HG02571 (cell line): ENCODE measurements around the gene BLCAP.
"Not testable (repeated sequence)": the region's sequence is repeated elsewhere in the genome, so short reads cannot be mapped to it uniquely, and the experiment has no call there.

Experiments used
- ATAC-seq: cut with Tn5 transposase; IDR thresholded peaks from one replicate; pipeline ENCODE4 v1.9.1; 2021; ENCODE audit warnings: mild to moderate bottlenecking, moderate library complexity; ENCODE audit not compliant: unreplicated experiment

BLCAP gene

GRCh38 chr20:37490663-37491350 is 36.9 kb downstream of the BLCAP start:
- ATAC-seq: no peak

DNA sequence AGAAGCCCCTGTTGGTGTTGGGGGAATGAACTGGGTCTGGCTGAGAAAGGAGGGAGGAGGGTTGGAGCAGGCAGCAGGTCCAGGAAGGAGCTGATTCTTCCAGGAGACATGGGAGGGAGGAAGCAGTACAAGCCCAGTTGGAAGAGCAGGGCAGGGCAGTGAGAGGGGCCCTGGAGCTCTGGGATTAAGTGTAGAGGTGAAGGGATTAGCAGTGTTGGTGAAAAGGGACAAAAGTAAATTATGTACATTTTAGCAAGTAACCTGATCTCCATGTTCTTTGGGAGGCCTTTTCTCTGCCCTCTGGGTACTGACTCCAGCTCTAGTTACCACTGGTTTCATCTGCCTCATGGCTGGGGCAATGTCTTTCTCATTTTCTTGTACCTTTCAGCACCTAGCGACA is 41.5 kb downstream of the BLCAP start:
- ATAC-seq: not testable (repeated sequence)

- ATAC-seq: no peak
Observed at GRCh38 chr20:37484331-37484730, 43.3 kb downstream of the BLCAP start.

GRCh38 chr20:37481610-37482009 is 46.1 kb downstream of the BLCAP start:
- no peak for ATAC-seq

DNA sequence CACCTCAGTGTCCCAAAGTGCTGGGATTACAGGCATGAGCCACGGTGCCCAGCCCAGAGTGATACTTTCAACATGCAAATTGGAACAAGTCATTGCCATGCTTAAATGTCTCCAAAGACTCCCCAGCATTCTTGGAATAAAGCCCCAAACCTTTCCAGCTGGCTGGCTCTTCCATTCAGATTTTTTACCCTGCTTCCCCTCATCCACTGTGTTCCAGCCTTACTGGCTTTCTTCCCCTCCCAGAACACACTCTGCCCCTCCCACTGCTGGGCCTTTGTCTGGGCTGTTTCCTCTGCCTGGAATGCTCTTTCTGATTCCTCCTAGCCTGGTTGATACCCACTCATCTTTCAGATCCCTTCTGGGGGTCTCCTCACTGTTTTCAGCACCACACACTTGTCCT is 46.8 kb downstream of the BLCAP start:
- no peak for ATAC-seq

- no peak for ATAC-seq
Observed at GRCh38 chr20:37479925-37480691, 47.6 kb downstream of the BLCAP start.

DNA sequence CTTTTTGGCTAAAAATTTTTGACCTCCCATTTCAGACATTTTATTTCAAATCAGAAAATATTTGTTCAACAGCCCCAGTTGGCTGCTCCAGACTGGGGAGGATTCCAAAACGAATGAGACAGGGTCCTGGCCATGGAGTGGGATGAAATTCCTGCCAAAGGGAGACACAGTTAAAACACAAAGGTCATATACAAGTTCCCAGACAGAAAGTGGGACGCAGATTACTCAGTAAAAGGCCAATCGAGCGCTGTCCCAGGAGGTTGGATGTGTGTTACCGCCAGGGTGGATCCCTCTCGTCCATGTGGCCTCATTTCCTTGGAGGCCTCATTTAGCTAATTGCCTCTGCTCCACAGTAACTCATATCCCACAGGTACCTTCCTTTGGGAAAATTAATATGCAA is 48.4 kb downstream of the BLCAP start:
- ATAC-seq: no peak

DNA sequence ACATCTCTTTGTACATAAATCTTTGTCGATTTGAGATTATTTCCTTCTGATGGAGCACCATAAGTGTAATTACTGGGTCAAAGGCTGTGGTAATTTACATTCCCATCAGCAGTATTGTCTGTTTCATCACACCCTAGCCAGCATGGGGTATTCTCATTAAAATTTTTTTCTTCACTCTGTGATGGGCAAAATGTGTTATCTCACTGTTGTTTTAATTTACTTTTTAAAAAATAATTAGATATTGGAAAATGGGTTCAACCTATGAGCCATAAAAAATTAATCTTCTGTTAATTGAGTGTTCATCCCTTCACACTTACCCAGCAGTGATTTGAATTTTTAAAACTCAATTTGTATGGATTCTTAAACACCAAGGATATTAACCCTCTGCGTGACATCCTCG is 50.6 kb downstream of the BLCAP start:
- no peak for ATAC-seq

GRCh38 chr20:37475252-37475651 is 52.4 kb downstream of the BLCAP start:
- ATAC-seq: no peak

DNA sequence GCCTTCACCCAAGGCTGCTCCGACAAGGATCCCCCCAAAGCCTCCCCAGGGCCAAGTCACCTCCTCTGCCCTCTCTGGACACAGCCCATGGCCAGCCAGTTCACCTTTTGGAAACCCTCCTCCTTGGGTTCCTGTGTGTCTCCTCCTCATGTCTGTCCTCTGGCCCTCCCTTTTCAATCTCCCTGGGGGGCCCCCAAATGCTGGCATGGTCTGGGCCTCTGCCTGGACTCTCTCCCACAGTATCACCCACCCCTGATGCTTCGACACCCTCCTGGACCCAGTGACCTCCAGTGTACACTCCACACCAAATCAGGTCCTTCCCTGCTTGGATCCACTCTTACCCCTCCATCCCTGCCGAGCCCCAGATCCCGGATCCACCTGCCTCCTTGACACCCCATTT is 53.3 kb downstream of the BLCAP start:
- no peak for ATAC-seq

- no peak for ATAC-seq
Observed at GRCh38 chr20:37473249-37474000, 54.3 kb downstream of the BLCAP start.

- not testable (repeated sequence) for ATAC-seq
Observed at GRCh38 chr20:37472435-37472834, 55.2 kb downstream of the BLCAP start.

DNA sequence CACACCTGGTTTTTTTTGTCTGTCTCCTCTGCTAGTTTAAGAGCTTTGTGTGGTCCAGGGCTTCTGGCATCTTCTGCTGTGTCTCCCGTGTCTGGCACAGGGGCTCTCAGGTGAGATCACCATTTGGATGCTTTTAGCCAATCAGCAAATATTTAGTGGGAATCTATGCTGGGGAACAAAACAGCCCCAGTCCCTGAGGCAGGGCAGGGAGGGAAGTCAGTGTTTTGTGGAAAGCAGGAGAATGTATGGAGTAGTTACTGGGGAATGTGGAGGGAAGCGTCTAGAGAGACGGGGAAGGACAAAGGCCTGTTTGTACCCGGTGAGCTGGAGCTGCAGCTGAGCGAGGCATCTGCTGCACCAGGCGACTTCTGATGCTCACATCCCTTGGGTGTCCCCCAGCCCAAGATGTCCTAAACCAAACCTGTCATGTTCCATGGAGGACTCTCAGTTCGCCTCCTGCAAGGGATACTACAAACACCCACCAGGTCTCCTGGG is 55.9 kb downstream of the BLCAP start:
- no peak for ATAC-seq

DNA sequence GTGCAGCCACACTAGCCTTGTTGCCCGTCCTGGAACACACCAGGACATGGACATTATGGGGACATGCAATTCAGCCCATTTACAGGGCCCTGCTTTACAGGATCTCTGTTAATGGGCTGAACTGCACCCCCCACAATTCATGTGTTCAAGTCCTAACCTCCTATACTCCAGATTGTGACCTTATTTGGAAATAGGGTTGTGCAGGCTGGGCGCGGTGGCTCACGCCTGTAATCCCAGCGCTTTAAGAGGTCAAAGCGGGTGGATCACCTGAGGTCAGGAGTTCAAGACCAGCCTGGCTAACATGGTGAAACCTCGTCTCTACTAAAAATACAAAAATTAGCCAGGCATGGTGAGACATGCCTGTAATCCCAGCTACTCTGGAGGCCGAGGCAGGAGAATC is 57.5 kb downstream of the BLCAP start:
- not testable (repeated sequence) for ATAC-seq

DNA sequence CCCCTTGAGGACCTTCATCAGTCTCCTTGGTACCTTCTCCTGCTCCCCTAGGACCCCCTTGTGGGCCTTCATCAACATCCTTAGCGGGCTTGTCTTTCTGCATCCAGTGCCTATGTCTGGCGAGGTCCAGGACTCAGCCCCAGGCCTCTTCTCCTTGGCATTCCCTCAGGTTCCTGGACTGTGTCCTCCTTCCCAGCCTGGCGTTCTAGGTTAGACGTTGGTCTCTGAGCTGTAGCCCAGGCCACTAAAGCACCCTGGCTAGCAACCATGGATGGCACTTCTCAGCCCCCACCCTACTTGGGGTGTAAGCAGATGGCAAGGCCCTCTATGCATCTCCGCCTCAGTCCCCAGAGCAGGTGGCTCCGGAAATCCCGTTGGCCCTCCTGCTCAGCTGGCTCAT is 58.1 kb downstream of the BLCAP start:
- no peak for ATAC-seq

DNA sequence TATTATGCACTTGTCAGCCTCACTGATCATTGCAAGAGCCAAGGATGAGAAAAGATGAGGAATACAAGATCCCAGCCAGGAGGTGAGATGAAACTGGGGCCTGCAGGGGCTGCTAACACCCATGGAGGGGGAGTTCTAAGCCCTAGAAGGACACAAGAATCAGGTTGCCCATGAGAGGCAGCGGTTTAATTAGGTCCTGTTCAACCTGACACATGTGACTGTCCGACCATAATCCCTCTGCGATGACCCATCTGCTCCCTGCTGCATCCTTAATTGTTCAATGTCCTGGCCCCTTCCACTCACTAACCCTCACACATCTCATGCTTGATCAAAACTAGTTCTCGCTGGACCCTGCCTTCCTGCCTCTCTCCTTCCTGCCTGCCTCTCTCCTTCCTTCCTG is 58.8 kb downstream of the BLCAP start:
- ATAC-seq: no peak
